Naive thymus-derived CD8-positive, alpha-beta T cell (primary cell): Measurements from ENCODE around the gene MYO10. TPM values are rescaled to one million over a fixed set of nuclear protein-coding genes. Genes with fewer than 3 reads are reported as not detected.

ENCODE experiments used
- ATAC-seq, 2 donors: fragments of 150-1000 bp; cut with Tn5 transposase in 1 of 2; sonication (Bioruptor Pico), chemical (Tn5 transposase) in 1 of 2; 1 replicate in 1 of 2; 2 replicates in 1 of 2; pipeline ENCODE4 v1.10.0; 2021; ENCODE audit warnings: mild to moderate bottlenecking in 2 of 2, moderate library complexity in 2 of 2
- POLR2A ChIA-PET: fragments of 350-600 bp; sonication (Branson Sonifier 250); formaldehyde crosslinking; loops from one replicate; lab custom pipeline; 2021; ENCODE audit warnings: antibody characterized with exemption; lab: Charles Lee
- DNase-seq, 10 donors: peaks; one replicate each; pipeline versions ENCODE4 v3.0.0 to v3.0.0-alpha.2; 2020 to 2022
- H3K27ac Mint-ChIP-seq, 10 donors: one replicate each; pipeline ENCODE4 v1.8.0; 2020 to 2022; ENCODE audit warnings: mild to moderate bottlenecking in 10 of 10, mixed read lengths in 10 of 10, moderate library complexity in 4 of 10, inconsistent platforms in 1 of 10
- H3K27me3 Mint-ChIP-seq, 5 donors: one replicate each; pipeline ENCODE4 v1.8.0; 2021 to 2022; ENCODE audit warnings: mixed read lengths in 5 of 5
- H3K36me3 Mint-ChIP-seq, 3 donors: one replicate each; pipeline ENCODE4 v1.8.0; 2020 to 2022; ENCODE audit warnings: mixed read lengths in 3 of 3, mild to moderate bottlenecking in 2 of 3, inconsistent platforms in 1 of 3
- H3K4me1 Mint-ChIP-seq, 4 donors: one replicate each; pipeline ENCODE4 v1.8.0; 2021 to 2022; ENCODE audit warnings: mixed read lengths in 4 of 4
- H3K4me3 Mint-ChIP-seq, 10 donors: one replicate each; pipeline ENCODE4 v1.8.0; 2020 to 2022; ENCODE audit warnings: mild to moderate bottlenecking in 10 of 10, mixed read lengths in 10 of 10, moderate library complexity in 6 of 10, inconsistent platforms in 1 of 10
- H3K9me3 Mint-ChIP-seq, 9 donors: one replicate each; pipeline ENCODE4 v1.8.0; 2020 to 2022; ENCODE audit warnings: mixed read lengths in 9 of 9, mild to moderate bottlenecking in 3 of 9, inconsistent platforms in 1 of 9, moderate library complexity in 1 of 9
- polyA plus RNA-seq, 3 donors: library from polyadenylated mRNA; unstranded; fragments of 300-500 nt; fragmentation: Illumina TruSeq; gene quantifications; one replicate each; pipeline ENCODE4 v1.2.3, GENCODE V29; 2021
- total RNA-seq, 8 experiments: library from RNA in 2 of 8; stranded (reverse) in 2 of 8; gene quantifications; one replicate each; pipeline ENCODE4 v1.2.3 and lab custom pipeline; 2021 to 2026

MYO10 gene
- total and polyA plus RNA-seq, 5 experiments from 2014 or later = 0.02 to 0.07 TPM; not detected in 3

DNA sequence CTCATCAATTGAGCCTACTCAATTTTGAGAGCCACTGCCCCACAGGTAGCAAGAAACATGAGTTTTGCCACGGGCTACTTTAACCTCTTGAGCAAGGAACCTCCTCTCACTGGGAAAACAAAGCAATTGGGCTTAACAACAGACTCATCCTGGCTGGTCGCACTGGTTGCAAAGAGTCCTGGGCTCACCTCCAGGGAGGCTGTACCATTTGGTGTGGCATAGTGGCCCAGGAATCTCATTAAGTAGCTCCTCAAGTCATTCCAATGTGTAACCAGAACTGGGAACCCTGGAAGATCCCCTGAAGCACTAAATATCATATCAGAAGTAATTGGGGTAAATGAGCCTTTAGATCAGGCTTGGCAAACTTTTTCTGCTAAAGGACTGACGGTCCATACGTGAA, 78.5 kb downstream of the MYO10 start:
- H3K36me3 Mint-ChIP-seq = no peaks in the 10 kb centered on the region
- H3K4me1 Mint-ChIP-seq = no peaks in the 10 kb centered on the region
- ATAC-seq (no peak), DNase-seq (no peak)
- H3K9me3 Mint-ChIP-seq = peaks cover 0 to 25% (median 5%) of the 10 kb centered on the region in 9 donors
- POLR2A ChIA-PET = no interaction called here
- no peak overlapping the region for H3K4me3 Mint-ChIP-seq
- H3K27ac Mint-ChIP-seq = no peak overlapping the region
- H3K27me3 Mint-ChIP-seq = peaks cover 0 to 4% (median 0%) of the 10 kb centered on the region in 5 donors

DNA sequence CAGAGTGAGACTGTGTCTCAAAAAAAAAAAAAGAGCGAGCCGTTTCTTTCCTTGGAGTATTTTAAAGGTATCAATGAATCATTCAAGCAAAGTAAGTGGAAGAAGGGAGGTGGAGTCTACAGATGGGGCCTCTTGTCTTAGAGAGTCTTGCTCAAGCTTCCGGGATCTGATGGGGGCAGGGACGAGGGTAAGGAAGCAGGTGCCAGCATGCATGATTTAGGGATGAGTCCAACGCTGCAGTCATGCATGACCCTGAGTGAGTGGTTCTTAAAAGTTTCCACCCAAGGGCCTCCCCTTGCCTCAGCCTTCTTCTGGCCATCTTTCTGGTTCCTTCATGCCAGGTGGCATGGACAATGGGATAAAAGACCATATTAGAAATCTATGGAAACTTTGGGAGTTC, 79.6 kb downstream of the MYO10 start:
- Mint-ChIP-seq H3K9me3 (peaks cover 0 to 25% (median 5%) of the 10 kb centered on the region in 9 donors), H3K27me3 (peaks cover 0 to 9% (median 1%) of the 10 kb centered on the region in 5 donors), H3K36me3 (no peaks in the 10 kb centered on the region), H3K27ac (no peak overlapping the region), H3K4me3 (no peak overlapping the region), H3K4me1 (no peaks in the 10 kb centered on the region)
- POLR2A ChIA-PET = no interaction called here
- ATAC-seq (no peak), DNase-seq (no peak)

DNA sequence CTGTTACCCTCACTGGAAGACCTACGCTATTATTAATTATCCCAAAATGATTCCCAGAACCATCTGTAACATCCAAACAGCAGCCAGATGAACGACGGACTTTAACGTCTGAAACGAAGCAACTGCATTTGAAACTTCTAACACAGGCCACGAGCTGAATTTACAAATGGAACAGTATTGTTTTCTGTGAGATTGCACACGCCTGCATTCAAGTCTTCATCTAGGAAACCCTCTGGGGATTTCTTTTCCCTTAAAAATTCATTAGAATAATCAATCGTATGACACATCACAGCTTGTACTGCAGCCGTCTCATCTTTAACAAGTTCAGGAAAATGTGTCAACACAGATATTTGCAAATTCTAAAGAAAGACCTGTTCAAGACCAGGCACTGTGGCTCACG, 80.2 kb downstream of the MYO10 start:
- DNase-seq (no peak), ATAC-seq (no peak)
- Mint-ChIP-seq H3K9me3 (peaks cover 0 to 25% (median 5%) of the 10 kb centered on the region in 9 donors), H3K36me3 (no peaks in the 10 kb centered on the region), H3K27ac (no peak overlapping the region), H3K27me3 (peaks cover 0 to 9% (median 4%) of the 10 kb centered on the region in 5 donors), H3K4me3 (no peak overlapping the region), H3K4me1 (no peaks in the 10 kb centered on the region)
- POLR2A ChIA-PET = no interaction called here

DNA sequence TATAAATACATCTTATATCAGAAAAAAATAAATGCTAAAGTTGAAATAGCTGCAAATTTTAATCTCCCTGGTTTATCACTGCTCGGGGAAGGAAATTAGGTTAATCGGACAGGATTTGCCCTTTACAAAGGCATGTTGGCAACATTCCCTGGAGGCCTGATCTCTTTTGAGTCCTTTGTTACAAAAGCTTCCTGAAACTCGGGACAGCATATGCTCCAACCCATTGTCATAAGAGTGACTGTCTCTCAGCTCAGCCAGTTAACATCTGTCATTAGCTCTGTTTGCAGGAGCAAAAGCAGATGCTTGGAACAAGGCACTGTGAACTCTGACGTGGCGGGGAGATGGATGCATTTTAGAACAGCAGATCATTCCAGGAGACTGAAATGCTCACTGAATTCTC, 80.6 kb downstream of the MYO10 start:
- Mint-ChIP-seq H3K27me3 (peaks cover 0 to 9% (median 4%) of the 10 kb centered on the region in 5 donors), H3K9me3 (peaks cover 0 to 22% (median 5%) of the 10 kb centered on the region in 9 donors), H3K36me3 (no peaks in the 10 kb centered on the region), H3K4me3 (no peak overlapping the region), H3K4me1 (no peaks in the 10 kb centered on the region), H3K27ac (no peak overlapping the region)
- DNase-seq (no peak), ATAC-seq (no peak)
- POLR2A ChIA-PET = no interaction called here

DNA sequence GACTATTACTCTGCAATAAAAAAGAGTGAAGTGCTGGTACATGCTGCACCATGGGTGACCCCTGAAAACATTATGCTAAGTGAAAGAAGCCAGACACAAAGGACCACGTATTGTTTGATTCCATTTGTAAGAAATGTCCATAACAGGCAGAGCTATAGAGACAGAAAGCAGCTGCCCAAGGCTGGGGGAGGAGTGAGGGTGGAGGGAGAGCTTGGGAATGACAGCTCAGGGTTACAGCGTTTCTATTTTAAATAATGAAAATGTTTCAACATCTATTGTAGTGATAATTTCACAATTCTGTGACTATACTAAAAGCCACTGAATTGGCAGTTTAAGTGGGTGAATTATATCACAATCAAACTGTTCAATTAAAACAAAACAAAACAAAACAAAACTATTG, 81.7 kb downstream of the MYO10 start:
- no peaks in the 10 kb centered on the region for H3K36me3 Mint-ChIP-seq
- ATAC-seq = no peak
- POLR2A ChIA-PET = no interaction called here

DNA sequence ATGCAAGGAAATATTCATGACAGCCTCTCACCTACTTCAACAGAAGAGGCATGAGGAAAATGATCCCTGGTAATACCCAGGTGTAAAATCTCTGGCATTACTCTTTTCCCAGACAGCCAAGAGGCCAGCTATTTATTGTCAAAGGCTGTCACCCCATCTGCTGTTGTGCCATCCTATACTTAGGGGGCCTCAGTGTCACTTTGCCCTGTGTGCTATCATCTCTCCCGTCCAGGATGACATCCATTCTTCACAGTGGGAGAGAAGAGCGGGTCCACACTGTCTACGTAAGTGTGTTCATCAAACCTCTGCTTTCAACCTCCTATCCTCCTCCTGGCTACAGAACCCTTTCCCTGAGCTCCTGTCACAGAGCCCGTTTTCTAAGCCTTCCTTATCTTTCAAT, 82.6 kb downstream of the MYO10 start:
- ATAC-seq (no peak), DNase-seq (no peak)
- POLR2A ChIA-PET = no interaction called here
- peaks cover 0 to 13% (median 0%) of the 10 kb centered on the region in 9 donors for H3K9me3 Mint-ChIP-seq
- H3K27ac Mint-ChIP-seq = no peak overlapping the region
- H3K4me1 Mint-ChIP-seq = no peaks in the 10 kb centered on the region
- H3K36me3 Mint-ChIP-seq = no peaks in the 10 kb centered on the region
- H3K27me3 Mint-ChIP-seq = peaks cover 0 to 9% (median 4%) of the 10 kb centered on the region in 5 donors
- H3K4me3 Mint-ChIP-seq = no peak overlapping the region

More for the DNA sequence above, 81.7 kb downstream of the MYO10 start:
- Mint-ChIP-seq H3K4me3 (no peak overlapping the region), H3K4me1 (no peaks in the 10 kb centered on the region), H3K27ac (no peak overlapping the region), H3K9me3 (peaks cover 0 to 20% (median 5%) of the 10 kb centered on the region in 9 donors), H3K27me3 (peaks cover 0 to 9% (median 4%) of the 10 kb centered on the region in 5 donors)
- DNase-seq = no peak

DNA sequence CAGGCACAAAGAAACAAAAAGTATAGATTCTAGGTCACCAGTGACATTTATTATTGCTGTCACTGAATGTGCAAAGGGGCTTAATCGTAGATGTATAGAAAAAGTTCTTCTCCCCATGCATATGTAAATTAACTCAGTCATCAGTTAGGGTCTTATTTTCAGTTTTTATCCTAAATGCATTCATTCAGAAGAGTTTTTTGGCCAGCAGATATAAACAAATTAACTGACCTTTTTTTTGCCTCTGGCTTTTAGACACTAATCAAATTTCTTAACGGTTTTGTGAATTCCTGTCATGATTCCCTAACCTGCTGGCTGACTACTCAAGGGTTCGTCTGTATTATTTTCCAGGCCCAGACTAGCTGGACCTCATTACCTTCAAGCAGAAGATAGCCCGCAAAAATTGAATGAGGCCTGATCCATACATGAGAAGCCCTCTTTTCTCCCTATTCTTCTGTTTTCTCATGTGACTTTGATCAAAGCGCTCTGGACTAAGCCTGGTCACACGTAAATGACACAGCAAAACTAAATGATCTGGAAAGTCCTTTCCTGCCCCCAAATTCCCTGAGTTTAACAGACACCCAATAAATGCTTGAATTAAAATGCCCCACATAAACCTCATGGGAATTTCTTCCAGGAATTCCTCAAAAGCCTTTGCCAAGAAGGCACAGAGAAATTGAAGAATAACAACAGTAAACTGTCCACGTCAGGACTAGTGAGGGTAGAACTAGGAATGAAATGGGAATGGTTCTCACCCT, 83.7 kb downstream of the MYO10 start:
- H3K36me3 Mint-ChIP-seq = no peaks in the 10 kb centered on the region
- no peaks in the 10 kb centered on the region for H3K4me1 Mint-ChIP-seq
- DNase-seq (no peak), ATAC-seq (no peak)
- POLR2A ChIA-PET = no interaction called here
- no peak overlapping the region for H3K4me3 Mint-ChIP-seq
- H3K27ac Mint-ChIP-seq = no peak overlapping the region
- peaks cover 0 to 9% (median 4%) of the 10 kb centered on the region in 5 donors for H3K27me3 Mint-ChIP-seq
- H3K9me3 Mint-ChIP-seq = peaks cover 0 to 3% (median 0%) of the 10 kb centered on the region in 9 donors

DNA sequence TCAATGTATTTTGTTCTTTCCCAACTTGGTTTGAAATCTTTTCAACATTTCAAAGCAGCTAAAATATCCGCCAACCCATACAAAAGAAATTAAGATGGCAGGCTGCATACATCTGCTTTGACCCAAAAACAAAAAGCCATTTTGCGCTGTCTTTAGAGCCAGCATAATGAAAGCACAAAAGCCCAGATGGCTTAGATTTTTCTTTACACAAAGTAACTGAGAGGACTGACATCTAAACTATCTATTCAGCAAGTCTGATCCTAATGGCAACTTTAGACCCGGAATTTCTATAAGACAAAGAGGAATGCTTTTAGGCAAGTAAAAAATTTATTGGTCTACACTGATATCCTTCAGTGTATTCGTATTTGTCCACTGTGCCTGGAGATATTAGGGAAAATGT, 86.3 kb downstream of the MYO10 start:
- Mint-ChIP-seq H3K27ac (no peak overlapping the region), H3K27me3 (peaks cover 0 to 14% (median 7%) of the 10 kb centered on the region in 5 donors), H3K36me3 (no peaks in the 10 kb centered on the region), H3K4me3 (no peak overlapping the region), H3K9me3 (no peaks in the 10 kb centered on the region), H3K4me1 (no peaks in the 10 kb centered on the region)
- POLR2A ChIA-PET = no interaction called here
- no peak for ATAC-seq
- DNase-seq = no peak

DNA sequence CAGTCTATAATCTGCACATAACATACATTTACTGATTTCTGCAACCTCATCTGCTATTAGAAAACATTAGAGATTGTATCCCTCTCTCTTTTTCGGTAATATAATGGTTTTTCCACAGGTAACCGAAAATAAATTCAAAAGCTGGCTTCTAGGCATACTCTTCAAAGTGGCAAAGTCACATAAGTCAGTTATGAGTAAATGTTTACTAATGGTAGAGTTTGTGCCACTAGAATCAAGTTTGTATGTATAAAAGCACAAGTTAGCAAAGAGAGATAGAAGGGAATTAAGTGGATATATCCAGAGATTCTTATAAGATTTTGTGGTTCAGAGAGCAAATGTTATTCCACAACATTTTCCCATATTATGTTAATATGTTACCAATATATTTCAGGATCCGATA, 86.9 kb downstream of the MYO10 start:
- Mint-ChIP-seq H3K9me3 (no peaks in the 10 kb centered on the region), H3K36me3 (no peaks in the 10 kb centered on the region), H3K27ac (no peak overlapping the region), H3K27me3 (peaks cover 3 to 20% (median 7%) of the 10 kb centered on the region in 5 donors), H3K4me1 (no peaks in the 10 kb centered on the region), H3K4me3 (no peak overlapping the region)
- ATAC-seq (no peak), DNase-seq (no peak)
- POLR2A ChIA-PET = no interaction called here

DNA sequence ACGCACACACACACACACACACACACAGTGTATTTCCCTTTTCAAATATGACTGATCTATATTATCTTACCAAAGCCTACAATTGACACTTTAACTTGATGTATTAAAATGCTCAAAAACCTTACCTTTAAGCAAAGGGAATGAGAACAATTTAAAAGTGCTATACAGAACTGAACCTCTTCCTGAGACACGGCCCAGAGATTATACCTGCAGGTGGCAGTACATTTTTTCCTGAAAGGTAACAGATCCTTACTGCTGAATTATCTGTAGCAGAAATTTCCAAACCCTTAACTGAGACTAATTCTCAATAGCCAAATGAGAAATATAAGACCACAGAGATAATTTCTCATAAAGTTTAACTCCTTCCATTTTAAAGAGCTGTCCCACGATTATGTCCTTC, 91.1 kb downstream of the MYO10 start:
- no peaks in the 10 kb centered on the region for H3K4me1 Mint-ChIP-seq
- no peak overlapping the region for H3K27ac Mint-ChIP-seq
- no peak for DNase-seq
- H3K4me3 Mint-ChIP-seq = no peak overlapping the region
- peaks cover 0 to 3% (median 0%) of the 10 kb centered on the region in 9 donors for H3K9me3 Mint-ChIP-seq
- H3K27me3 Mint-ChIP-seq = peaks cover 8 to 39% (median 15%) of the 10 kb centered on the region in 5 donors
- POLR2A ChIA-PET = no interaction called here
- no peaks in the 10 kb centered on the region for H3K36me3 Mint-ChIP-seq
- no peak for ATAC-seq

DNA sequence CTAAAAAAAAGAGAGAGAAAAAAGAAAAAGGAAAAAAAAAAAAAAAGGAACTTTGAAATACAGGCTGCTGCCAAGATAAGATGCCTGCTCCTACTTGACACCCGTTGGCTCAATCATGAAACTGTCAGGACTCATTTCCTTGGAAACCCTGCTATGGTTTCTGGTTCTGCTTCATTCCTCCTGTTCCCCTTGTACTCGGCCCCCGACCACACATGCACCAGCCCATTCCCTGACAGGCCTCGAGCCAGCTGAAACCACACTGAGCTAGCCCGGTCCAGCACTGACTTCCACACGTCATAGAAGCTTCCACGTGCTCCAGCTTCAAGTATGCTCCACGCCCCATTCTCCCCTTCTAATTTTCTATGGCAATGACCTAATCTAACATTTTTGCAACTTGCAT, 93.2 kb downstream of the MYO10 start:
- DNase-seq = no peak
- no peak overlapping the region for H3K4me3 Mint-ChIP-seq
- no peak for ATAC-seq
- peaks cover 0 to 5% (median 0%) of the 10 kb centered on the region in 9 donors for H3K9me3 Mint-ChIP-seq
- H3K27me3 Mint-ChIP-seq = peaks cover 10 to 46% (median 17%) of the 10 kb centered on the region in 5 donors
- H3K27ac Mint-ChIP-seq = no peak overlapping the region
- POLR2A ChIA-PET = no interaction called here
- H3K4me1 Mint-ChIP-seq = no peaks in the 10 kb centered on the region
- no peaks in the 10 kb centered on the region for H3K36me3 Mint-ChIP-seq

DNA sequence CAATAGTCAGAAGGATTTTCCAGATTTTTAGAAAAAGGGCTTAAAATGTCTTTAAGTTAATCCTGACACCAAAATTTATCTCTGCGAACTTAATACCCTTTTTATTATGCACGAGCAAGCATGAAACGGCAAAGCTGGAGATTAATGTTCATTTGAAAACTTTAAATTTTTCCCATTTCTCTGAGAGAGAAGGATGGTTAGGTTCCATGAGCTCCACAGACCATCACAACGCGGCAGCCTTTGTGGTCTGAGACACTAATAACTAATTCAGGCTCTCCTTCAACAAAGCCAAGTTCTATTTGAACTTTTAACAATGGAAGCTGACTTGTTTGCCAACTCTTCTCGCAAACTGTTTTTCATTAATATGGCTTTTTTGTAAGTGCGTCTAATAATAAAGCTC, 94.7 kb downstream of the MYO10 start:
- Mint-ChIP-seq H3K9me3 (peaks cover 0 to 5% (median 0%) of the 10 kb centered on the region in 9 donors), H3K36me3 (no peaks in the 10 kb centered on the region), H3K27ac (no peak overlapping the region), H3K27me3 (peaks cover 10 to 46% (median 17%) of the 10 kb centered on the region in 5 donors), H3K4me3 (no peak overlapping the region), H3K4me1 (no peaks in the 10 kb centered on the region)
- ATAC-seq = no peak
- POLR2A ChIA-PET = no interaction called here
- DNase-seq = no peak

DNA sequence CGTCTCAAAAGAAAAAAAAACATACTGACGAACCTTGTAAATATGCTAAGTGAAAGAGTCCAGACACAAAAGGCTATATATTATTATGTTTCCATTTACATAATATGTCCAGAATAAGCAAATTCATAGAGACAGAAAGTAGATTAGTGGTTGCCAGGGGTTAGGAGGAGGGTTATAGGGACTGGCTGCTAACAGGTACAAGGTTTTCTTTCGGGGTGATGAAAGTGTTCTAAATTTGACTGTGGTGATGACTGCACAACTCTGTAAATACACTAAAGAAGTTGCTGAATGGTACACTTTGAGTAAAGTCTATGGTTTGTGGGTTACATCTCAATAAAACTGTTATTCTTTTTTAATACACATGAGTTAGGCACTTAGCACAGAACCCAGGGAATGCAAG, 98.8 kb downstream of the MYO10 start:
- peaks cover 5 to 31% (median 9%) of the 10 kb centered on the region in 5 donors for H3K27me3 Mint-ChIP-seq
- no peaks in the 10 kb centered on the region for H3K36me3 Mint-ChIP-seq
- H3K9me3 Mint-ChIP-seq = peaks cover 0 to 2% (median 0%) of the 10 kb centered on the region in 9 donors
- DNase-seq (no peak), ATAC-seq (no peak)
- no peak overlapping the region for H3K27ac Mint-ChIP-seq
- no peaks in the 10 kb centered on the region for H3K4me1 Mint-ChIP-seq
- POLR2A ChIA-PET = no interaction called here
- no peak overlapping the region for H3K4me3 Mint-ChIP-seq

DNA sequence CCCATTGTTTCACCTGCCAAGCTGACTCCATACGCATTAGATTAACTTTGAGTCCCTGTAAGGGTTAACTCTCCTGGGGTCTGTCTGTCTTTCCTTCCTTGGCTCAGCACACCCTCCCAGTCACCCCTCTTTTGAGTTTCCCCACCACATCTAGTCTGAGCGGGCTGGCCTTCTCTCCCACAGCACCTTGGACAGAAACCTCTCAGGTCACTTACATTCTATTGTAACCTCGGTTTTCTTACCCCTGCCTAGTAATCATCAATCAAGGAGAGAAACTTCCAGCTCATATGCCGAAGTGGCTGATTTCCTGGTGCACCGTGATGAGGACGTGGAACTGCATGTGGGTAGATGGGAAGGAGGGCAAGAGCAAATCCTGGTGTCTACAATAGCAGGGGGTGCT, 102.1 kb downstream of the MYO10 start:
- Mint-ChIP-seq H3K9me3 (peaks cover 0 to 2% (median 0%) of the 10 kb centered on the region in 9 donors), H3K27me3 (peaks cover 0 to 14% (median 9%) of the 10 kb centered on the region in 5 donors), H3K4me3 (no peak overlapping the region), H3K36me3 (no peaks in the 10 kb centered on the region), H3K4me1 (no peaks in the 10 kb centered on the region), H3K27ac (no peak overlapping the region)
- DNase-seq = no peak
- ATAC-seq = no peak
- POLR2A ChIA-PET = no interaction called here
